Inferior parietal cortex (tissue), 1 donor: Measurements from ENCODE around the gene TRPC1.

Experiments
- DNase-seq: peaks from one replicate; pipeline ENCODE4 v3.0.0-alpha.2; 2016; ENCODE audit errors: extremely low spot score

The TRPC1 gene

GRCh38 chr3:142839831-142840230 lies 116.0 kb downstream of the TRPC1 start:
- no peak for DNase-seq

- no peak for DNase-seq
These were observed 120.6 kb downstream of the TRPC1 start for GRCh38 chr3:142844339-142844977.

- DNase-seq, result peak; percentile 29
These were observed 123.1 kb downstream of the TRPC1 start for GRCh38 chr3:142846779-142847577.

GRCh38 chr3:142849148-142849547 lies 125.3 kb downstream of the TRPC1 start:
- no peak for DNase-seq

- DNase-seq, result no peak
These were observed 126.7 kb downstream of the TRPC1 start for GRCh38 chr3:142850395-142851023.

GRCh38 chr3:142852009-142852408 lies 128.2 kb downstream of the TRPC1 start:
- no peak for DNase-seq

- no peak for DNase-seq
These were observed 129.7 kb downstream of the TRPC1 start for GRCh38 chr3:142853270-142854168.

GRCh38 chr3:142857056-142857455 lies 133.2 kb downstream of the TRPC1 start:
- peak; percentile 20 for DNase-seq
